ENCODE measurements around the gene STAG2.

DNA sequence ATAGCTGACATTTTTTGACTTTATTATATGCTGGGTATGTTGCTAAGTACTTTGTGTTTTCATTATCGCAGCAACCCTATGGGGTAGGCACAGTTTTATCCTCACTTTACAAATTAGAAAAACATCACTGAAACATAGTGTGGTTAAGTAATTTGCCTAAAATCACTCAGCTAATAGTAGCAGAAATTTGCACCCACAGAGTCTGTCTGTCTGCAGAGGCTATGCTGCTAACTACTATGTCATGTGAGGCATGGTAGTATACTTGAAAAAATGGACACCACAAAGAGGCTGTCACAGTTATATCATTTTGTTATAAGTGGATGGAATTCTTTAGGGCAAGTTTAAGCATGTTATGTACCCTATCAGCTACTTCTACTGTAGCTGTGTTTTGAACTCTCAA, 69.0 kb downstream of the STAG2 start:
- TF ChIP-seq, protein P1, sequence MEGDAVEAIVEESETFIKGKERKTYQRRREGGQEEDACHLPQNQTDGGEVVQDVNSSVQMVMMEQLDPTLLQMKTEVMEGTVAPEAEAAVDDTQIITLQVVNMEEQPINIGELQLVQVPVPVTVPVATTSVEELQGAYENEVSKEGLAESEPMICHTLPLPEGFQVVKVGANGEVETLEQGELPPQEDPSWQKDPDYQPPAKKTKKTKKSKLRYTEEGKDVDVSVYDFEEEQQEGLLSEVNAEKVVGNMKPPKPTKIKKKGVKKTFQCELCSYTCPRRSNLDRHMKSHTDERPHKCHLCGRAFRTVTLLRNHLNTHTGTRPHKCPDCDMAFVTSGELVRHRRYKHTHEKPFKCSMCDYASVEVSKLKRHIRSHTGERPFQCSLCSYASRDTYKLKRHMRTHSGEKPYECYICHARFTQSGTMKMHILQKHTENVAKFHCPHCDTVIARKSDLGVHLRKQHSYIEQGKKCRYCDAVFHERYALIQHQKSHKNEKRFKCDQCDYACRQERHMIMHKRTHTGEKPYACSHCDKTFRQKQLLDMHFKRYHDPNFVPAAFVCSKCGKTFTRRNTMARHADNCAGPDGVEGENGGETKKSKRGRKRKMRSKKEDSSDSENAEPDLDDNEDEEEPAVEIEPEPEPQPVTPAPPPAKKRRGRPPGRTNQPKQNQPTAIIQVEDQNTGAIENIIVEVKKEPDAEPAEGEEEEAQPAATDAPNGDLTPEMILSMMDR (IDR thresholded peaks at IDR 0.05; ENCODE audit: low read length): no peak
- no peak for TF ChIP-seq EZH2phosphoT487 (IDR thresholded peaks at IDR 0.05; ENCODE audit: low read length)
